GM12865 (cell line): ENCODE results near the gene ATP1B2.
"Not testable (repeated sequence)": the region's sequence is repeated elsewhere in the genome, so short reads cannot be mapped to it uniquely, and the experiment has no call there.

Source experiments
- DNase-seq: peaks from one replicate; pipeline ENCODE4 v3.0.0; 2010; ENCODE audit warnings: low read depth
- H3K4me3 ChIP-seq: 2 replicates; pipeline ENCODE4 v1.5.1; 2011; ENCODE audit warnings: mild to moderate bottlenecking, low read depth, low read length, control low read depth
- CTCF ChIP-seq: IDR thresholded peaks from 2 replicates; pipeline ENCODE4 v1.5.1; 2011; ENCODE audit warnings: low read length, control low read depth, low read depth, inconsistent platforms; ENCODE audit not compliant: insufficient read depth; ENCODE audit errors: missing control alignments

ATP1B2 gene

GRCh38 chr17:7614425-7615264 lies 36.1 kb upstream of the ATP1B2 start, which contains the start of gene FXR2:
Gene FXR2, minus strand, starts transcription at chr17:7614897. Its CDS starts 365 bp downstream, at chr17:7614532.
- TF ChIP-seq CTCF, result peak; percentile 71
- peak; percentile 100 for DNase-seq
- H3K4me3 ChIP-seq, result peak within 1 kb of the TSS; percentile 76

DNA sequence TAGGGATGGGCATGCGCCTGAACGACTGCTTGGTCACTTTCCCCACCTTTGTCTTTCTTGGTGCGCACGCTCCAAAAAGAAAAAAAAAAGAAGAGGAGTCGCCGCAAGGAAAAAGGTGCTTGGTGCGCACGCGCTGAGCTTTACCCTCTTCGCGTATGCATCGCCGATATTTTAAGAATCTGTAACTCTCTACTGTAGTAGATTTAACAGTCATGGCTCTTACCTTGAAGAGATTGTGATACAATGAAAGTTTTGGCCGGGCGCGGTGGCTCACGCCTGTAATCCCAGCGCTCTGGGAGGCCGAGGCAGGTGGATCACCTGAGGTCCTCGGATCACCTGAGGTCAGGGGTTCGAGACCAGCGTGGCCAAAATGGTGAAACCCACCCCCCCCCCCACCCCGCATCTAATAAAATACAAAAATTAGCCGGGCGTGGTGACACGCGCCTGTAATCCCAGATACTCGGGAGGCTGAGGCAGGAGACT lies 35.4 kb upstream of the ATP1B2 start:
- TF ChIP-seq CTCF, result no peak
- peak overlapping the region; percentile 64 for H3K4me3 ChIP-seq
- no peak for DNase-seq

DNA sequence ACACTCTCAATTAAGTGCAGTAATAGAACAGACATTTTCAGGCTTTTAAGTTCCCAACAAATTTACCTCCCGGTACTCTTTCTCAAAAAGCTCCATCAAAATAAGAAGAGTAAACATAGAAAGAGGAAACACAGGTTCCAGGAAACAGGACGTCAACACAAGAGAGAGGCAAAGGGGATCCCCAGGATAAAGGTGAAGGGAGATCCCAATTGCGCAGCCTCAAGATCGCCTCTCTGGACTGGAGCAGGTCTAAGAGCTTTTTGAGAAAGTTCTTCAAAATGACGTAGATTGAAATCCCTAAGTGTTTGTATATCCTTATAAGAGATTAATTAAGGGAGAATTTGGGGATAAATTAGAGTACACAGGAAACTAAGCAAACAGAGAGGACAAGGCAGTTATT lies 32.1 kb upstream of the ATP1B2 start:
- TF ChIP-seq CTCF, result no peak
- no peak for DNase-seq
- H3K4me3 ChIP-seq, result no peak overlapping the region

- no peak for TF ChIP-seq CTCF
- H3K4me3 ChIP-seq, result no peak overlapping the region
- no peak for DNase-seq
These were observed 29.9 kb upstream of the ATP1B2 start for GRCh38 chr17:7620835-7621234.

DNA sequence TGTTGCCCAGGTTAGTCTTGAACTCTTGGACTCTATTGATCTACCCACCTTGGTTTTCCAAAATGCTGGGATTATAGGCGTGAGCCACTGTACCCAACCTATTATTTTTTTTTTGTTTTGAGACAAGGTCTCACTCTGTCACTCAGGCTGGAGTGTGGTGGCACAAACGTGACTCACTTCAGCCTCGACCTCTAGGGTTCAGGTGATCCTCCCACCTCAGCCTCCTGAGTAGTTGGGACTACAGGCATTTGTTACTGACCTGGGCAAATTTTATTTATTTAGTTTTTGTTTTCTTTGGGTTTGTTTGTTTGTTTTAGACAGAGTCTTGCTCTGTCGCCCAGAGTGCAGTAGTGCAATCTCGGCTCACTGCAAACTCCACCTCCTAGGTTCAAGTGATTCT lies 27.1 kb upstream of the ATP1B2 start:
- no peak for TF ChIP-seq CTCF
- no peak overlapping the region for H3K4me3 ChIP-seq

GRCh38 chr17:7625749-7626148 lies 25.0 kb upstream of the ATP1B2 start:
- H3K4me3 ChIP-seq, DNase-seq: not testable (repeated sequence)

More for the DNA sequence above, 27.1 kb upstream of the ATP1B2 start:
- DNase-seq, result no peak

DNA sequence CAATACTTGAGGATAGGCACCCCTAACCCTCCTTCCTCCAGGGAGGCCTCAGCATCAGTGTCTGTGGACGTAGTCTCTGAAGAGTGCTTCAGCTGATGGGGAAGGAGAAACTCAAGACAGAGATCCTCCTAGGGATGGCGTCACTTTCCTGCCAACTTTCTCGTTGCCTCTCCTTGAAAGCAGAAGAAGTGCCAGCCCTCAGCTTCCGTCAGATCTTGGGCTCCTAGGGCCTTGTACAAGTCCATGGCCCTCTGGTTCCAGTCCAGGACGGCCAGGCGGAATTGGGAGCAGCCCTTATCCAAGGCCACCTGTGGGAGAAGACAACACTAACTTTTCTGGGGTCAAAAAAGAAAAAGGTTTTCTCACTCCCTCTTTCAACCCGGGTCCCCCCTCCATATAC lies 24.4 kb upstream of the ATP1B2 start:
- TF ChIP-seq CTCF, result no peak
- H3K4me3 ChIP-seq, result no peak overlapping the region
- DNase-seq, result no peak
